HUES6 (cell line): Measurements from ENCODE around the gene TSSC4.

Experiments
- H3K27ac ChIP-seq: 2 replicates; pipeline ENCODE4 v1.7.0; 2013; ENCODE audit warnings: low read depth, mild to moderate bottlenecking, low read length, inconsistent platforms
- H3K27me3 ChIP-seq: 2 replicates; pipeline ENCODE4 v1.6.1; 2013; ENCODE audit warnings: low read length; ENCODE audit not compliant: control insufficient read depth, insufficient read depth
- H3K36me3 ChIP-seq: 2 replicates; pipeline ENCODE4 v1.6.1; 2013; ENCODE audit warnings: low read length; ENCODE audit not compliant: control insufficient read depth, insufficient read depth
- H3K4me1 ChIP-seq: 2 replicates; pipeline ENCODE4 v1.6.1; 2013; ENCODE audit warnings: low read length; ENCODE audit not compliant: control insufficient read depth, insufficient read depth
- H3K4me3 ChIP-seq: 2 replicates; pipeline ENCODE4 v1.5.1; 2013; ENCODE audit warnings: low read depth, low read length
- H3K9ac ChIP-seq: one replicate; pipeline ENCODE4 v1.6.1; 2013; ENCODE audit warnings: mild to moderate bottlenecking, low read length
- H3K9me3 ChIP-seq: 2 replicates; pipeline ENCODE4 v1.6.1; 2013; ENCODE audit warnings: low read depth, low read length; ENCODE audit not compliant: control insufficient read depth, insufficient read depth

TSSC4 gene

DNA sequence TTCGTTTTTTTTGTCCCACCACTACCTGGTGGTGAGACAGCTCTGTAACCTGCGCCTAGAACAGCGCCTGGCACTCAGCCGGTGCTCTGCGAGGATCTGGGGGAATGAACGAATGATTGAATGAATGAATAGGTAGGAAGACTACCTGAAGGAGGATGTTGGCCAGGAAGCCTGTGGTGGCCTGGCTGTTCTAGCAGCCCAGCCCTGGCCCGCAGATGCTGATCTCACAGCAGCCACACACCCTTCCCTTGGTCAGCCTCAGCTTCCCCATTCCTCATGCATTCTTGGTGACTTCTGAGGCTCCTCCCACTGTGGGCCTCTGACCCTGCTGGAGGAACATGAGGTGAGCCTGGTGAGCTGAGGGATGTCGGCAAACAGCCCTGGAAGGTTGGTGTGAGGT, 40.1 kb downstream of the TSSC4 start:
- peaks cover 5% of the 10 kb centered on the region; the same call in 1 of the 2 replicates for H3K9me3 ChIP-seq
- no peak overlapping the region for H3K4me3 ChIP-seq
- H3K36me3 ChIP-seq = no peaks in the 10 kb centered on the region
- H3K4me1 ChIP-seq = no peaks in the 10 kb centered on the region
- H3K27me3 ChIP-seq = peaks cover 79% of the 10 kb centered on the region
- H3K9ac ChIP-seq = no peak overlapping the region
- no peak overlapping the region for H3K27ac ChIP-seq

DNA sequence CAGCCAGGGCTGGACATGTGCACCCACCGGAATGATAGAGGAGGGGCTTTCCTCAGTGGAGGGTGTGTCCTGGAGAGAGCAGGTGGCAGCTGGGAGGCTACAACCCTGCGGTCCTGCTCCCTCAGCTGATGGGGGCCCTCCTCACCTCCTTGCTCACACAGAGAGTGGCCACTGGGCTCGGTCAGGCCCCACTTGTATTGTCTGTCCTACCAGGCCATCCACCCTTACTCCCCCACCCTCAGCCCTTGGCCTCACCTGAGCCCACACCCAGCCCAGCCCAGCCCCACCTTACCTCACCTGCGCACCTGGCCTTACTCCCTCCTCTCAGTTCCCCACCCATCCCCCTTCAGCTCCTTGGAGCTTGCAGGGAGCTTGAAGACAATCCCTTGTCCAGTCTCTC, 40.6 kb downstream of the TSSC4 start:
- Histone ChIP-seq H3K4me3 (no peak overlapping the region), H3K4me1 (no peaks in the 10 kb centered on the region), H3K36me3 (no peaks in the 10 kb centered on the region), H3K27me3 (peaks cover 84% of the 10 kb centered on the region), H3K9ac (no peak overlapping the region), H3K9me3 (peaks cover 5% of the 10 kb centered on the region; the same call in 1 of the 2 replicates), H3K27ac (no peak overlapping the region)

DNA sequence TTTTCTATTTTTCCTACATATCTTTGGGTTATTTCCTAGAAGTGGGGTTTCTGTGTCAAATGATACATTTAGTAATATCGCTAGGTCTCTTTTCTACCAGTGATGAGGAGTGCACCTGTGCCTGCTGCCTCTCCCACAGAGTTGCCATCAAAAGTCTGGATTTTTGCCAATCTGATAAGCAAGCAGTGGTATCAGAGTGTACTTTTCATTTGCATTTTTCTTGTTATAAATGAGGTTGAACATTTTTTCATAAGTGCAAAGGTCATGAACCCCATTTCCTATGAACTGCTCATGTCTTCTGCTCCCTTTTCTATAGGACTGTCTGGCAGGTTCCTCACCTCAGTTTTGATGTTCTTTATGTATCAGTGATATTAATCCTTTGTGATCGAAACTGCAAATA, 42.0 kb downstream of the TSSC4 start:
- Histone ChIP-seq H3K27me3 (peaks cover 90% of the 10 kb centered on the region), H3K4me1 (no peaks in the 10 kb centered on the region)

DNA sequence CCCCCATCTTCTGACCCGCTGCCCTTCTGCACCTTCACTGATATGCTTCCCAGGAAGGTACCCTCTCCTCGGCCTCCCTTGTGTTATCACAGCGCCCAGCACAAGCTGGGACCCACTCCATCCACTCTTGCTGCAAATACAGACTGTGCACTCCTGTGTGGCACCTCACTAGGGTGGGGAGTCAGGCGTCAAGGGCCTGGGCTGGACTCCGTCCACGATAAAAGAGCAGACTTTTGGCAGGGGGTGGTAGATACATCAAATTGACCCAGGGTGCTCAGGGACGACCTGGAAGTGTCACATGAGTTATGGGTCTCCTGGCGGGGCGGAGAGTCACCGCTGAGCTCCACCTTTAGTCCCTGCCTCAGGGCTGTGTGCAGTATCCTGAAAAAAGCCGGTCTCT, 42.9 kb downstream of the TSSC4 start:
- Histone ChIP-seq H3K9ac (no peak overlapping the region), H3K36me3 (no peaks in the 10 kb centered on the region), H3K4me3 (no peak overlapping the region; the same call in 1 of the 2 replicates), H3K9me3 (peaks cover 5% of the 10 kb centered on the region; the same call in 1 of the 2 replicates), H3K27ac (no peak overlapping the region), H3K27me3 (peaks cover 92% of the 10 kb centered on the region), H3K4me1 (no peaks in the 10 kb centered on the region)

More for the DNA sequence above, 42.0 kb downstream of the TSSC4 start:
- H3K27ac ChIP-seq = no peak overlapping the region
- H3K36me3 ChIP-seq = no peaks in the 10 kb centered on the region
- H3K4me3 ChIP-seq = no peak overlapping the region
- H3K9ac ChIP-seq = no peak overlapping the region
- peaks cover 5% of the 10 kb centered on the region; the same call in 1 of the 2 replicates for H3K9me3 ChIP-seq

DNA sequence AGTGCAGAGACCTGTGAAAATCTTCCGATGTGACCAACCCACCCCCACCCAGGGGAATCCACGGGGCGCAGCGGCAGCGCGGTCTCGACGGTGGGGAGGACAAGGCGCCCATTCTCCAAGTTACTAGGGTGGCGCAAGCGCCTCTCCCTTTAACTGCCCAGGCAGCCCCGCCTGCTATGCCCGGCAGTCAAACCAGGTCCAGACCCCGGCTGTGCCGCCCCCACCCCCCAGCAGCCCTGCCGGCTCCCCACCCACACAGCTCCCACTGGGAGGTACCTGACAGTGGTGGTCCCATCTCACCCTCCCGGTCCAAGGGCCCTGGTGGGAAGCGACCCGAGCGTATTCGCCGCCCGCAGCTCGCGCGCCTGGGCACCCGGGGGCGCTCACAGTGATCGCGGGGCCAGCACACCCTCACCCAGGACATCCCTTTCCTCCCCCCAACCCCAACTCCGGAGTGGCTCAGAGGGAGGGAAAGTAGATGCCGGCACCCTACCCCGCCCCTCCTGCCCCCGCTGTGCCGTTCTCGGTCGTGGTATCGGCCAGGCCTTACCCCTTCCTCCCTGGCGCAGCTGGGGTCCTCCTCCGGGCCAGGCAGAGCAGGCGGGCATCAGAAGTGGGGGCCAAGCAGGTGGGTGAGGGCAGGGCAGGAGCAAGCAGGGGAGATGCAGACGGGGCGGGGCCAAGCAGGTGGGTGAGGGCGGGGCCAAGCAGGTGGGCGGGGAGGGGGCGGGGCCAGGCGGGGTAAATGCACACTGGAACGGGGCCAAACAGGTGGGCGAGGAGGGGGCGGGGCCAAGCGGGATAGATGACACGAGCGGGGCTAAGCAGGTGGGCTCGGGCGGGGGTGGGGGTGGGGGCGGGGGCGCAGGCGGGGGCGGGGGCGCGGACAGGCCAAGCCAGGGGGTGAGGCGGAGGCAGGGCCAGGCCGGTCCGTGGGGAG, 43.6 kb downstream of the TSSC4 start, which contains the start of gene TRPM5:
Gene TRPM5, minus strand, starts transcription at position 634 of the 940 bp plus-strand sequence. CDS start 21,478 bp downstream, outside the sequence.
- H3K27ac ChIP-seq = no peak within 1 kb of the TSS
- peak within 1 kb of the TSS; percentile 79 for H3K4me3 ChIP-seq
- no peak within 1 kb of the TSS for H3K9ac ChIP-seq
- no peaks in the 10 kb centered on the region for H3K36me3 ChIP-seq
- no peaks in the 10 kb centered on the region for H3K4me1 ChIP-seq
- peaks cover 5% of the 10 kb centered on the region; the same call in 1 of the 2 replicates for H3K9me3 ChIP-seq
- H3K27me3 ChIP-seq = peaks cover 93% of the 10 kb centered on the region

DNA sequence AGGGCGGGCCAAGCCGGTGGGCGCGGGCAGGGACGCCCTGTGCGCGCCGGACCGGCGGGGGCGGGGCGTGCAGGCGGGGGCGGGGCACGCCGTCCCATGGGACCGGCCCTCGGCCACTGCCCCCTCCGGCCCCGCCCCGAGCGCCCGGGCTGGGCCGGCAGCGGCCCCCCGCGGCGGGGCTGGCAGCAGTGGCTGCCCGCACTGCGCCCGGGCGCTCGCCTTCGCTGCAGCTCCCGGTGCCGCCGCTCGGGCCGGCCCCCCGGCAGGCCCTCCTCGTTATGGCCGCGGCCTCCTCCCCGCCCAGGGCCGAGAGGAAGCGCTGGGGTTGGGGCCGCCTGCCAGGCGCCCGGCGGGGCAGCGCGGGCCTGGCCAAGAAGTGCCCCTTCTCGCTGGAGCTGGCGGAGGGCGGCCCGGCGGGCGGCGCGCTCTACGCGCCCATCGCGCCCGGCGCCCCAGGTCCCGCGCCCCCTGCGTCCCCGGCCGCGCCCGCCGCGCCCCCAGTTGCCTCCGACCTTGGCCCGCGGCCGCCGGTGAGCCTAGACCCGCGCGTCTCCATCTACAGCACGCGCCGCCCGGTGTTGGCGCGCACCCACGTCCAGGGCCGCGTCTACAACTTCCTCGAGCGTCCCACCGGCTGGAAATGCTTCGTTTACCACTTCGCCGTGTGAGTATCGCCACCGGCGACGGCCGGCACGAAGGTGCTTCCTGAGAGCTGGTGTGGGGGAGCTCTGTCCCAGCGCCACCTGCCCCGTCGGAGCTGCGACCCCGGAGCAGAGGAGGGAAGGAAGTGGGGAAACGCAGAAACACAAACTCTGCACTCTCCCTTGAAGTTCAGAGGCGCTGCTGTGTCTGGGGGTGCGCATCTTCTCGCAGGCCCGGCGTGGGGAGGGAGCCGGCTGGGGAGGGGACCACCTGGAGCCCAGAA, 44.5 kb downstream of the TSSC4 start, which contains the start of gene KCNQ1:
Gene KCNQ1, plus strand, starts transcription at position 188 of the 925 bp plus-strand sequence. Its CDS starts 91 bp downstream, at position 279.
- Histone ChIP-seq H3K27me3 (peaks cover 95% of the 10 kb centered on the region), H3K27ac (no peak within 1 kb of the TSS), H3K36me3 (no peaks in the 10 kb centered on the region), H3K4me3 (peak within 1 kb of the TSS; percentile 79), H3K9me3 (peaks cover 5% of the 10 kb centered on the region; the same call in 1 of the 2 replicates), H3K9ac (no peak within 1 kb of the TSS), H3K4me1 (no peaks in the 10 kb centered on the region)

DNA sequence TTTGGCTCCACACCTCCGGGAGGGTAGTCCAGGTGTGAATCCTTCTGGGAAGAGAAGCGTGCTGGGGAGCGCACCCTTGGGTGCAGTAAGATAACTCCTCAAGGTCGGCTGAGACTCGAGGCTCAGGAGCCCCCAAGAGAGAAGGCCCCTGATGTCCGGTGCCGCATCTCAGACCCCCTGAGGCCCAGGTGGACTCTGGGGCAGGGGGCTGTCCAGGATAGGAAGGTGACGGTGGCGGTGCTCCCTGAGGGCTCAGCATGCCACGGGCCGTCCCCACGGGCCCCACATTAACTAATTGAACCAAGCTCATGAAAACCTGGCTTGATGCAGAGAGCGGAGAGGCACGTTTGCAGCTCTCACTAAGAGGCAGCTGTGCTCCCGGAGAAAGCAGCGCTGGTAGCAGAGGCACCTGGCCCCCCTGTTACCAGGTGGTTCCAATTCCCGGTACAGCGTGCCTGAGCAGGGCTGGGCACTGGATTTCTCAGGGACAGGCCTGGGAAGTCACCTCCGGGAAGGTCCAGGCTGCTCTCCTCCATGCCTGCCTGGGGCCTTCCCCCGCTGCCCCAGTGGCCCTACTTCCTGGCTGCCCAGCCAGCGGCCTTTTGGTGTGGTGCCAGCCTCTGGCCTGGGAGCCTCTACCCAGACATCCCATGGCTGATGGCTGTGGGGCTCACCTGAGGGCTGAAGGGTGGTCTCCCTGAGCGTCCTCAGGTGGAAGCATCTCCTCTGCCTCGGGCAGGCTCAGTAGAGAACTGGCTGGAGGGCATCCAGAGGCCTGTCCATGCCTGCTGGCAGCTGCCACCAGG, 45.4 kb downstream of the TSSC4 start:
- peaks cover 95% of the 10 kb centered on the region for H3K27me3 ChIP-seq
- H3K9ac ChIP-seq = no peak overlapping the region
- H3K9me3 ChIP-seq = peaks cover 5% of the 10 kb centered on the region; the same call in 1 of the 2 replicates
- H3K36me3 ChIP-seq = no peaks in the 10 kb centered on the region
- no peak overlapping the region for H3K27ac ChIP-seq
- no peaks in the 10 kb centered on the region for H3K4me1 ChIP-seq
- H3K4me3 ChIP-seq = peak overlapping the region; percentile 63

DNA sequence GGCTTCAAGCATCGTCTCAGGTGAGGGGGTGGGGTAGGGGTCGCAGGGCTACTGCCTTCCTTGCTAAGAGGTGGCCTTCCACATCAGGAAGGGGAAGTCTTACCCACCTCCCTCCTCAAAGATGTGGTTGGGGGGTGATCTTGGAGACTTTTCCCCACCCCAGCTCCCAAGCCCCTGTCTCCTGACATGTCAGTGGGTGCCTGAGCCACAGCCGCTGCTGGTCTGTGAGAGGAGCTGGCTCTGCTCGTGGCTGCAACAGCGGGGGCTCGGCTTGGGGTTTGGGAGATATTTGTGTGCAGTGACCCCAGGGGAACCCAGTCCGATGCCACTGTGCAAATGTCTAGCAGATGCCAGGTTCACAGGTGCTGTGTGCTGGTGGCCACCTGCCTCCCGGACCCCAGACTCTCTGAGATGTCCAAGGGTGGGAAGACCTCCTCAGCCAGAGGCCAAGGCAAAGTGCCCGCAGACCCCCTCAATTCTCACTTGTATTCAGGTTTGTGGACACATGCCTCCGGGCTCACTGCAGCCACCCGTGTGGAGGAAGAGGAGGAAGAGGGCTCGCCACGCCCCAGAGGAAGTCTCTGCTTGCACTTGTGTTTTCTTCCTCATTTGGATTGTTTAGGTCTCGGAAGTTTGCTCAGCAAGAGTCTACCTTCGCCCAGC, 46.2 kb downstream of the TSSC4 start:
- Histone ChIP-seq H3K4me3 (no peak overlapping the region), H3K4me1 (no peaks in the 10 kb centered on the region), H3K9ac (no peak overlapping the region), H3K27ac (no peak overlapping the region), H3K9me3 (peaks cover 5% of the 10 kb centered on the region; the same call in 1 of the 2 replicates), H3K36me3 (no peaks in the 10 kb centered on the region), H3K27me3 (peaks cover 95% of the 10 kb centered on the region)

DNA sequence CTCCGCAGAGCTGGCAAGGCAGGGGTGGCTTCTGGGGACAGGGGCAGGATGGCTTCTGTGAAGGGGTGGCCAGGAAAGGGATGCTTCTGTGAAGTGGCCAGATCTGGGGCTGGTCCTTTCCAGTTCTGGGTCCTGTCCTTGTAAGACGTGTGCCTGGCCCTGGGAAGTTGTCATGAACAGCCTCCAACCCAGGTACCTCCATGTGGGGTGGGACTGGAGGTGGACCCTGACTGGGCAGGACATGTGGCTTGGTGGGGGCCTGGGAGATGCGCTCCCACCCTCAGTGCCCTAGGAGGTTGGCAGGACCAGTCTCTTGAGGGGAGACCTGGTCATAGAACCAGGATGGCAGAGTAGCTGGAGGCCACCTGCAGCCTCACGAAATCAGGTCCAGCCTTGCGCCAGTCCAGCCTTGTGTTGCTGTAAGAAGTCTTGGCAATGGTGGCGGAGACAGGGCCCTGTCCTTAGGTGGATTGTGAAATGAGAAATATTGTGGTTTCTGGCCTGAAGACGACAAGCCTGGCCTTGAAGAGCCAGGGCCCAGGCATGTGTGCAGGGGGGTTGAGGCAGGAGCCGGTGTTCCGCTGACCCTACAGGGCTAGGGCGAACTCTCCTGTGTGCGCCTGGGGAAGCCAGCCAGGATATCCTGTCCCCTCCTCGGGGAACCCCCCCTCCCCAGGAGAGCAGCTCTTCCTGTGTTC, 46.9 kb downstream of the TSSC4 start:
- no peak overlapping the region for H3K9ac ChIP-seq
- no peaks in the 10 kb centered on the region for H3K36me3 ChIP-seq
- no peak overlapping the region for H3K4me3 ChIP-seq
- peaks cover 95% of the 10 kb centered on the region for H3K27me3 ChIP-seq
- H3K27ac ChIP-seq = no peak overlapping the region
- H3K4me1 ChIP-seq = no peaks in the 10 kb centered on the region
- peaks cover 5% of the 10 kb centered on the region; the same call in 1 of the 2 replicates for H3K9me3 ChIP-seq
